ENCODE results near the gene C6orf136. TPM values are rescaled to one million over a fixed set of nuclear protein-coding genes. Genes with fewer than 3 reads are reported as not detected.

C6orf136 gene
- total and polyA plus RNA-seq, 9 of the 15 experiments (the other 6 are each of a cell fraction or from before 2014, with no cell fraction given) = 14.1 to 63.1 (median 18.4) TPM

- TF ChIP-seq, protein P1, sequence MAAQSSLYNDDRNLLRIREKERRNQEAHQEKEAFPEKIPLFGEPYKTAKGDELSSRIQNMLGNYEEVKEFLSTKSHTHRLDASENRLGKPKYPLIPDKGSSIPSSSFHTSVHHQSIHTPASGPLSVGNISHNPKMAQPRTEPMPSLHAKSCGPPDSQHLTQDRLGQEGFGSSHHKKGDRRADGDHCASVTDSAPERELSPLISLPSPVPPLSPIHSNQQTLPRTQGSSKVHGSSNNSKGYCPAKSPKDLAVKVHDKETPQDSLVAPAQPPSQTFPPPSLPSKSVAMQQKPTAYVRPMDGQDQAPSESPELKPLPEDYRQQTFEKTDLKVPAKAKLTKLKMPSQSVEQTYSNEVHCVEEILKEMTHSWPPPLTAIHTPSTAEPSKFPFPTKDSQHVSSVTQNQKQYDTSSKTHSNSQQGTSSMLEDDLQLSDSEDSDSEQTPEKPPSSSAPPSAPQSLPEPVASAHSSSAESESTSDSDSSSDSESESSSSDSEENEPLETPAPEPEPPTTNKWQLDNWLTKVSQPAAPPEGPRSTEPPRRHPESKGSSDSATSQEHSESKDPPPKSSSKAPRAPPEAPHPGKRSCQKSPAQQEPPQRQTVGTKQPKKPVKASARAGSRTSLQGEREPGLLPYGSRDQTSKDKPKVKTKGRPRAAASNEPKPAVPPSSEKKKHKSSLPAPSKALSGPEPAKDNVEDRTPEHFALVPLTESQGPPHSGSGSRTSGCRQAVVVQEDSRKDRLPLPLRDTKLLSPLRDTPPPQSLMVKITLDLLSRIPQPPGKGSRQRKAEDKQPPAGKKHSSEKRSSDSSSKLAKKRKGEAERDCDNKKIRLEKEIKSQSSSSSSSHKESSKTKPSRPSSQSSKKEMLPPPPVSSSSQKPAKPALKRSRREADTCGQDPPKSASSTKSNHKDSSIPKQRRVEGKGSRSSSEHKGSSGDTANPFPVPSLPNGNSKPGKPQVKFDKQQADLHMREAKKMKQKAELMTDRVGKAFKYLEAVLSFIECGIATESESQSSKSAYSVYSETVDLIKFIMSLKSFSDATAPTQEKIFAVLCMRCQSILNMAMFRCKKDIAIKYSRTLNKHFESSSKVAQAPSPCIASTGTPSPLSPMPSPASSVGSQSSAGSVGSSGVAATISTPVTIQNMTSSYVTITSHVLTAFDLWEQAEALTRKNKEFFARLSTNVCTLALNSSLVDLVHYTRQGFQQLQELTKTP (IDR thresholded peaks at IDR 0.05; ENCODE audit: low read depth in 1 of 2, partially characterized antibody in 2 of 2) = peak; percentile 89 to 98
- TF ChIP-seq GTF2B (IDR thresholded peaks at IDR 0.05; ENCODE audit: extremely low read depth, insufficient read length) (peak; percentile 97), CREM (IDR thresholded peaks at IDR 0.05; ENCODE audit: low read depth) (peak; percentile 98), CHD4 (IDR thresholded peaks at IDR 0.05; ENCODE audit: insufficient read depth, insufficient replicate concordance, low read depth, low read length, poor library complexity, severe bottlenecking) (no peak), KAT7 (CRISPR knock-in tag; IDR thresholded peaks at IDR 0.05; ENCODE audit: borderline replicate concordance) (0 out of 2 replicates have a peak, but pooled peaks have one; percentile 95), ZSCAN29 (IDR thresholded peaks at IDR 0.05) (peak; percentile 75), NFATC3 (IDR thresholded peaks at IDR 0.05) (no peak; the same call in 1 of the 2 replicates), SP1 (CRISPR knock-in tag; IDR thresholded peaks at IDR 0.05) (peak; percentile 94), FOXM1 (IDR thresholded peaks at IDR 0.05; ENCODE audit: low read depth) (peak; percentile 100), FOXM1 (CRISPR knock-in tag; IDR thresholded peaks at IDR 0.05; ENCODE audit: low read depth) (peak; percentile 100), NR4A1 (CRISPR knock-in tag; IDR thresholded peaks at IDR 0.05) (peak; percentile 34; the same call in 1 of the 2 replicates), NR4A1 (tag; IDR thresholded peaks at IDR 0.05) (peak; percentile 78), MCM2 (IDR thresholded peaks at IDR 0.05; ENCODE audit: low read depth) (no peak), THAP7 (CRISPR knock-in tag; IDR thresholded peaks at IDR 0.05) (peak; percentile 94), MCM5 (IDR thresholded peaks at IDR 0.05; ENCODE audit: low read depth) (no peak), ZNF124 (CRISPR knock-in tag; IDR thresholded peaks at IDR 0.05) (no peak), MAFF (IDR thresholded peaks at IDR 0.05; ENCODE audit: low read length) (no peak; the same call in 1 of the 2 replicates), POLR3A (IDR thresholded peaks at IDR 0.05; ENCODE audit: borderline replicate concordance, extremely low read depth, insufficient read depth, insufficient read length) (no peak)
- TF ChIP-seq, protein P2, sequence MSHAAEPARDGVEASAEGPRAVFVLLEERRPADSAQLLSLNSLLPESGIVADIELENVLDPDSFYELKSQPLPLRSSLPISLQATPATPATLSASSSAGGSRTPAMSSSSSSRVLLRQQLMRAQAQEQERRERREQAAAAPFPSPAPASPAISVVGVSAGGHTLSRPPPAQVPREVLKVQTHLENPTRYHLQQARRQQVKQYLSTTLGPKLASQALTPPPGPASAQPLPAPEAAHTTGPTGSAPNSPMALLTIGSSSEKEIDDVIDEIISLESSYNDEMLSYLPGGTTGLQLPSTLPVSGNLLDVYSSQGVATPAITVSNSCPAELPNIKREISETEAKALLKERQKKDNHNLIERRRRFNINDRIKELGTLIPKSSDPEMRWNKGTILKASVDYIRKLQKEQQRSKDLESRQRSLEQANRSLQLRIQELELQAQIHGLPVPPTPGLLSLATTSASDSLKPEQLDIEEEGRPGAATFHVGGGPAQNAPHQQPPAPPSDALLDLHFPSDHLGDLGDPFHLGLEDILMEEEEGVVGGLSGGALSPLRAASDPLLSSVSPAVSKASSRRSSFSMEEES (CRISPR knock-in tag; IDR thresholded peaks at IDR 0.05) = peak; percentile 61; the same call in 1 of the 2 replicates
- TF ChIP-seq, protein P3, sequence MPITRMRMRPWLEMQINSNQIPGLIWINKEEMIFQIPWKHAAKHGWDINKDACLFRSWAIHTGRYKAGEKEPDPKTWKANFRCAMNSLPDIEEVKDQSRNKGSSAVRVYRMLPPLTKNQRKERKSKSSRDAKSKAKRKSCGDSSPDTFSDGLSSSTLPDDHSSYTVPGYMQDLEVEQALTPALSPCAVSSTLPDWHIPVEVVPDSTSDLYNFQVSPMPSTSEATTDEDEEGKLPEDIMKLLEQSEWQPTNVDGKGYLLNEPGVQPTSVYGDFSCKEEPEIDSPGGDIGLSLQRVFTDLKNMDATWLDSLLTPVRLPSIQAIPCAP (CRISPR knock-in tag; IDR thresholded peaks at IDR 0.05; ENCODE audit: borderline replicate concordance) = no peak
These were observed 29.9 kb upstream of the C6orf136 start, which contains the start of gene PPP1R10 (continued) for GRCh38 chr6:30616811-30617564.

Measured in K562 (cell line).